Duodenal mucosa (tissue), 2 donors: Measurements from ENCODE around the gene ARMH1.
"Not testable (repeated sequence)": the region's sequence is repeated elsewhere in the genome, so short reads cannot be mapped to it uniquely, and the experiment has no call there.

Experiments used
- H3K27ac ChIP-seq: one replicate; pipeline ENCODE4 v1.7.0; 2013; ENCODE audit warnings: low read depth, low read length
- H3K27me3 ChIP-seq, 2 donors: one replicate each; pipeline ENCODE4 v1.7.0; 2013; ENCODE audit warnings: low read length in 2 of 2, control low read depth in 1 of 2; ENCODE audit not compliant: insufficient read depth in 2 of 2, control insufficient read depth in 1 of 2
- H3K36me3 ChIP-seq, 2 donors: one replicate each; pipeline ENCODE4 v1.7.0; 2013; ENCODE audit warnings: low read length in 2 of 2, control low read depth in 1 of 2; ENCODE audit not compliant: insufficient read depth in 2 of 2, control insufficient read depth in 1 of 2
- H3K4me1 ChIP-seq, 2 donors: one replicate each; pipeline ENCODE4 v1.7.0; 2013; ENCODE audit warnings: low read length in 2 of 2, control low read depth in 1 of 2; ENCODE audit not compliant: insufficient read depth in 2 of 2, control insufficient read depth in 1 of 2
- H3K4me3 ChIP-seq, 2 donors: one replicate each; pipeline ENCODE4 v1.7.0; 2013; ENCODE audit warnings: low read length in 2 of 2, low read depth in 1 of 2
- H3K9ac ChIP-seq, 2 donors: one replicate each; pipeline ENCODE4 v1.7.0; 2013; ENCODE audit warnings: low read length in 2 of 2, low read depth in 1 of 2
- H3K9me3 ChIP-seq, 2 donors: one replicate each; pipeline ENCODE4 v1.7.0; 2013; ENCODE audit warnings: low read length in 2 of 2, control low read depth in 1 of 2; ENCODE audit not compliant: control insufficient read depth in 1 of 2

ARMH1 gene

GRCh38 chr1:44666719-44667118 is 7.8 kb upstream of the ARMH1 start:
- not testable (repeated sequence) for H3K27me3 ChIP-seq, H3K36me3 ChIP-seq, H3K9ac ChIP-seq, H3K9me3 ChIP-seq, H3K4me3 ChIP-seq, H3K27ac ChIP-seq
- H3K4me1 ChIP-seq: peaks cover 7 to 12% of the 10 kb centered on the region in 2 donors

- Histone ChIP-seq H3K9ac (no peak overlapping the region), H3K27ac (no peak overlapping the region), H3K27me3 (no peaks in the 10 kb centered on the region), H3K9me3 (no peaks in the 10 kb centered on the region), H3K36me3 (peaks cover 0 to 5% of the 10 kb centered on the region in 2 donors), H3K4me3 (no peak overlapping the region), H3K4me1 (peaks cover 23 to 29% of the 10 kb centered on the region in 2 donors)
These were observed 3.5 kb upstream of the ARMH1 start for GRCh38 chr1:44670751-44671640.

- Histone ChIP-seq H3K9ac (no peak overlapping the region), H3K4me3 (peak overlapping the region; percentile 83 to 98), H3K36me3 (peaks cover 0 to 5% of the 10 kb centered on the region in 2 donors), H3K9me3 (no peaks in the 10 kb centered on the region), H3K27me3 (no peaks in the 10 kb centered on the region), H3K4me1 (peaks cover 34 to 43% of the 10 kb centered on the region in 2 donors), H3K27ac (no peak overlapping the region)
These were observed 2.1 kb upstream of the ARMH1 start for GRCh38 chr1:44672254-44672955.

GRCh38 chr1:44672961-44673674 is 1.4 kb upstream of the ARMH1 start:
- Histone ChIP-seq H3K36me3 (peaks cover 0 to 5% of the 10 kb centered on the region in 2 donors), H3K4me1 (peaks cover 40 to 49% of the 10 kb centered on the region in 2 donors), H3K9me3 (no peaks in the 10 kb centered on the region), H3K4me3 (peak overlapping the region; percentile 83 to 98), H3K27ac (peak overlapping the region; percentile 98), H3K9ac (peak overlapping the region; percentile 93 to 95), H3K27me3 (no peaks in the 10 kb centered on the region)

- Histone ChIP-seq H3K36me3 (peaks cover 0 to 5% of the 10 kb centered on the region in 2 donors), H3K27ac (peak overlapping the region; percentile 98), H3K4me3 (peak overlapping the region; percentile 83 to 98), H3K4me1 (peaks cover 43 to 49% of the 10 kb centered on the region in 2 donors), H3K9ac (peak overlapping the region; percentile 93 to 95), H3K27me3 (no peaks in the 10 kb centered on the region), H3K9me3 (no peaks in the 10 kb centered on the region)
These were observed 820 bp upstream of the ARMH1 start for GRCh38 chr1:44673675-44674112.

- Histone ChIP-seq H3K4me3 (peak overlapping the region; percentile 83 to 98), H3K9me3 (no peaks in the 10 kb centered on the region), H3K4me1 (peaks cover 43 to 49% of the 10 kb centered on the region in 2 donors), H3K36me3 (no peaks in the 10 kb centered on the region), H3K27ac (peak overlapping the region; percentile 84), H3K9ac (peak overlapping the region; percentile 54 to 60), H3K27me3 (no peaks in the 10 kb centered on the region)
These were observed 672 bp downstream of the ARMH1 start for GRCh38 chr1:44675186-44675585.

GRCh38 chr1:44676484-44677200 is 2.1 kb downstream of the ARMH1 start:
- H3K9me3 ChIP-seq: no peaks in the 10 kb centered on the region
- peak overlapping the region; percentile 13 to 21 for H3K9ac ChIP-seq
- H3K36me3 ChIP-seq: no peaks in the 10 kb centered on the region
- H3K4me1 ChIP-seq: peaks cover 47 to 51% of the 10 kb centered on the region in 2 donors
- H3K27me3 ChIP-seq: no peaks in the 10 kb centered on the region
- H3K27ac ChIP-seq: peak overlapping the region; percentile 91
- H3K4me3 ChIP-seq: peak overlapping the region in 1 of 2 donors; percentile 28

- peak overlapping the region in 1 of 2 donors; percentile 28 for H3K4me3 ChIP-seq
- H3K4me1 ChIP-seq: peaks cover 51 to 53% of the 10 kb centered on the region in 2 donors
- H3K36me3 ChIP-seq: no peaks in the 10 kb centered on the region
- H3K9me3 ChIP-seq: no peaks in the 10 kb centered on the region
- H3K27me3 ChIP-seq: no peaks in the 10 kb centered on the region
- peak overlapping the region in 1 of 2 donors; percentile 13 for H3K9ac ChIP-seq
- H3K27ac ChIP-seq: no peak overlapping the region
These were observed 2.8 kb downstream of the ARMH1 start for GRCh38 chr1:44677201-44677766.

GRCh38 chr1:44678120-44678519 is 3.6 kb downstream of the ARMH1 start:
- Histone ChIP-seq H3K27ac (no peak overlapping the region), H3K4me1 (peaks cover 45 to 46% of the 10 kb centered on the region in 2 donors), H3K9ac (no peak overlapping the region), H3K27me3 (no peaks in the 10 kb centered on the region), H3K9me3 (no peaks in the 10 kb centered on the region), H3K4me3 (no peak overlapping the region), H3K36me3 (no peaks in the 10 kb centered on the region)
